Keratinocyte (primary cell): ENCODE results near the gene INAFM2. TPM values are rescaled to one million over a fixed set of nuclear protein-coding genes. Genes with fewer than 3 reads are reported as not detected.

Experiments used
- DNase-seq: peaks from one replicate; pipeline ENCODE4 v3.0.0-alpha.2; 2011; ENCODE audit warnings: low read depth, missing footprints, low spot score
- FAIRE-seq: peaks from 2 replicates; lab custom pipeline; 2011; peaks lifted over from hg19 to GRCh38; lab: Jason Lieb, UNC
- H2AFZ ChIP-seq: 2 replicates; pipeline ENCODE4 v1.6.0; 2012; ENCODE audit warnings: low read length, control low read depth, inconsistent platforms; ENCODE audit not compliant: control insufficient read depth
- H3K27ac ChIP-seq: 2 replicates; pipeline ENCODE4 v1.5.1; 2011; ENCODE audit warnings: low read length; ENCODE audit not compliant: control insufficient read depth, insufficient read depth
- H3K27me3 ChIP-seq: 3 replicates; pipeline ENCODE4 v1.6.0; 2011; ENCODE audit warnings: low read length; ENCODE audit not compliant: control insufficient read depth, insufficient read depth; ENCODE audit errors: extremely low read depth
- H3K36me3 ChIP-seq, 2 experiments: 2 replicates in 1 of 2; 3 replicates in 1 of 2; pipeline ENCODE4 v1.5.1; 2011; ENCODE audit warnings: low read length in 2 of 2, mild to moderate bottlenecking in 1 of 2; ENCODE audit not compliant: control insufficient read depth in 2 of 2, insufficient read depth in 2 of 2; ENCODE audit errors: extremely low read depth in 1 of 2
- H3K4me1 ChIP-seq: 3 replicates; pipeline ENCODE4 v1.5.1; 2011; ENCODE audit warnings: low read length; ENCODE audit not compliant: control insufficient read depth, insufficient read depth; ENCODE audit errors: extremely low read depth
- H3K4me2 ChIP-seq: 3 replicates; pipeline ENCODE4 v1.6.0; 2011; ENCODE audit warnings: low read depth, low read length; ENCODE audit not compliant: control insufficient read depth, insufficient read depth; ENCODE audit errors: extremely low read depth
- H3K4me3 ChIP-seq, 3 experiments: fragments of 200-600 bp in 1 of 3; sonication (generic) in 1 of 3; 2 replicates in 2 of 3; 3 replicates in 1 of 3; pipeline ENCODE4 v1.5.1; 2011 to 2016; ENCODE audit warnings: low read length in 3 of 3, mild to moderate bottlenecking in 3 of 3, control low read depth in 2 of 3, inconsistent platforms in 1 of 3, low read depth in 1 of 3, mixed read lengths in 1 of 3, mixed run types in 1 of 3, moderate library complexity in 1 of 3; ENCODE audit not compliant: control insufficient read depth in 2 of 3, insufficient read depth in 2 of 3; ENCODE audit errors: extremely low read depth in 1 of 3
- H3K79me2 ChIP-seq: 2 replicates; pipeline ENCODE4 v1.6.0; 2012; ENCODE audit warnings: low read length; ENCODE audit not compliant: control insufficient read depth, insufficient read depth
- H3K9ac ChIP-seq: 3 replicates; pipeline ENCODE4 v1.6.0; 2011; ENCODE audit warnings: low read length; ENCODE audit not compliant: control insufficient read depth, insufficient read depth; ENCODE audit errors: extremely low read depth
- H3K9me1 ChIP-seq: 3 replicates; pipeline ENCODE4 v1.6.0; 2011; ENCODE audit warnings: low read length; ENCODE audit not compliant: control insufficient read depth, insufficient read depth; ENCODE audit errors: extremely low read depth
- H3K9me3 ChIP-seq: 2 replicates; pipeline ENCODE4 v1.5.1; 2012; ENCODE audit warnings: low read depth, low read length; ENCODE audit not compliant: control insufficient read depth
- H4K20me1 ChIP-seq: 3 replicates; pipeline ENCODE4 v1.6.0; 2011; ENCODE audit warnings: low read length; ENCODE audit not compliant: control insufficient read depth, insufficient read depth; ENCODE audit errors: extremely low read depth
- EZH2 ChIP-seq: IDR thresholded peaks from one replicate; pipeline ENCODE4 v1.6.1; 2012; ENCODE audit warnings: inconsistent platforms, mild to moderate bottlenecking, low read length, moderate library complexity
- dilution Hi-C: fragments of 300-500 bp; cut with MboI; formaldehyde crosslinking; loops from one replicate; pipeline ENCODE4 v1.7.0; 2020; ENCODE audit warnings: low sequenced_read_pairs; ENCODE audit not compliant: extremely low pct_ligation_motif_present
- polyA plus RNA-seq, 5 experiments: library from polyadenylated mRNA; depleted of rRNA in 3 of 5; stranded (reverse) in 3 of 5; stranded (forward) in 1 of 5; unstranded in 1 of 5; fragments of >200 nt; gene quantifications; 1 replicate in 1 of 5; 2 replicates in 3 of 5; 3 replicates in 1 of 5; pipeline versions ENCODE4 v1.2.1 to v1.2.3, GENCODE V29; 2011 to 2012; ENCODE audit warnings: missing spikeins in 2 of 5, low read depth in 1 of 5, low replicate concordance in 1 of 5
- TF ChIP-seq, protein P1 (sequence below), 3 experiments: IDR thresholded peaks in 1 of 3; conservative IDR thresholded peaks in 1 of 3; optimal IDR thresholded peaks in 1 of 3; 2 replicates in 2 of 3; 3 replicates in 1 of 3; pipeline versions ENCODE3 to v1.5.1; 2011; ENCODE audit warnings: low read length in 3 of 3, mild to moderate bottlenecking in 3 of 3, moderate library complexity in 2 of 3, control low read depth in 1 of 3, inconsistent platforms in 1 of 3; ENCODE audit not compliant: insufficient read depth in 2 of 3; ENCODE audit errors: extremely low read depth in 1 of 3

Gene INAFM2
- polyA plus RNA-seq, 1 donor (not counting 4 experiments of a cell fraction or from before 2014, with no cell fraction given): 15.2 TPM

DNA sequence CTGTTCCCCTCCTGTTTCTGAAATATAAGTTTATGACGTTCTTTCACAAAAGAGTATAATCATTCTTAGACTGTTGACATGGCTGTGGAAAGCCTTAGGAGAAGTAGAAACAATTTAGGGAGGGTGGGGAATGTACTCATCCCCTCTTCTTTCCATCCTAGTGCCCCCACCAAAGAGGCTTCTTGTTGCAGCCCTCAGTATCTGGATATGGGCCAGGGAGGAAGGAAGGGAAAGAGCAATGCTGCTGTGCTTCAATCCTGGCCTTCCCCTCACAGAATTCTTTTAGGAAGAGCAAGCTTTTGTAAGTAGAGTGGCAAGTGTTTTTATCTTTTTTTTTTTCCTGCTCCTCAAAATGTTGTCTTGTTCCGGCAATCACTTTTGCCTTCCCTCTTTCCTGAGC is 1.7 kb downstream of the INAFM2 start:
- Histone ChIP-seq H2AFZ (no peak overlapping the region), H3K9me1 (peaks cover 3% of the 10 kb centered on the region), H3K27ac (no peak overlapping the region), H3K27me3 (no peaks in the 10 kb centered on the region), H4K20me1 (no peaks in the 10 kb centered on the region), H3K79me2 (peaks cover 21% of the 10 kb centered on the region), H3K4me3 (peak overlapping the region; percentile 65 to 73 (median 73)), H3K4me2 (peak overlapping the region; percentile 60), H3K4me1 (peaks cover 45% of the 10 kb centered on the region), H3K9me3 (no peaks in the 10 kb centered on the region), H3K36me3 (peaks cover 0 to 10% of the 10 kb centered on the region in 2 experiments), H3K9ac (no peak overlapping the region)
- dilution Hi-C loops: no loop called here
- no peak for TF ChIP-seq EZH2
- TF ChIP-seq, protein P1, sequence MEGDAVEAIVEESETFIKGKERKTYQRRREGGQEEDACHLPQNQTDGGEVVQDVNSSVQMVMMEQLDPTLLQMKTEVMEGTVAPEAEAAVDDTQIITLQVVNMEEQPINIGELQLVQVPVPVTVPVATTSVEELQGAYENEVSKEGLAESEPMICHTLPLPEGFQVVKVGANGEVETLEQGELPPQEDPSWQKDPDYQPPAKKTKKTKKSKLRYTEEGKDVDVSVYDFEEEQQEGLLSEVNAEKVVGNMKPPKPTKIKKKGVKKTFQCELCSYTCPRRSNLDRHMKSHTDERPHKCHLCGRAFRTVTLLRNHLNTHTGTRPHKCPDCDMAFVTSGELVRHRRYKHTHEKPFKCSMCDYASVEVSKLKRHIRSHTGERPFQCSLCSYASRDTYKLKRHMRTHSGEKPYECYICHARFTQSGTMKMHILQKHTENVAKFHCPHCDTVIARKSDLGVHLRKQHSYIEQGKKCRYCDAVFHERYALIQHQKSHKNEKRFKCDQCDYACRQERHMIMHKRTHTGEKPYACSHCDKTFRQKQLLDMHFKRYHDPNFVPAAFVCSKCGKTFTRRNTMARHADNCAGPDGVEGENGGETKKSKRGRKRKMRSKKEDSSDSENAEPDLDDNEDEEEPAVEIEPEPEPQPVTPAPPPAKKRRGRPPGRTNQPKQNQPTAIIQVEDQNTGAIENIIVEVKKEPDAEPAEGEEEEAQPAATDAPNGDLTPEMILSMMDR (optimal IDR thresholded peaks at IDR 0.05 in 1 of 3, IDR thresholded peaks at IDR 0.05 in 1 of 3, conservative IDR thresholded peaks at IDR 0.05 in 1 of 3; ENCODE audit: extremely low read depth in 1 of 3, insufficient read depth in 2 of 3, low read length in 3 of 3): no peak
- no peak for DNase-seq
- FAIRE-seq: no peak

DNA sequence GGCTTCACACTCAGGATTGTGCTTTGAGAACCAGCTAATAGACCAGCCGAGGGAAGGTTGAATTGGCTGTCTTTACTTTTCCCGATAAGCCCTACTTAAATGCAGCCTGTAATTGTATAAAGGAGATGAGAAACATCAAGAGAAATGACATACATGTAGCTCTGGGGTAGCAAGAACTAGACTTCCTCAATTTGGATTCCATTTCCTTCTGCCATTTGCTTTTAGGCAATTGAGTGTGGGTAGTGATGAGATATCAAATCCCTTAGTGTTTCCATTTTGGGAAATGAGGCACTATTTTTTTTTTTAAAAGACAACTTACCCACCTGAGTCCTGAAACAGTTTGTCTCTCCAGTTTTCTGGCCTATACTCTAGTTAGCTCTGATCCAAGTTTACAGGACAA is 2.2 kb downstream of the INAFM2 start:
- Histone ChIP-seq H3K9ac (no peak overlapping the region), H3K27me3 (no peaks in the 10 kb centered on the region), H3K9me3 (no peaks in the 10 kb centered on the region), H2AFZ (no peak overlapping the region), H3K4me1 (peaks cover 45% of the 10 kb centered on the region), H3K36me3 (peaks cover 0 to 10% of the 10 kb centered on the region in 2 experiments), H3K4me3 (peak overlapping the region in 1 of 3 experiments; percentile 73), H3K9me1 (peaks cover 3% of the 10 kb centered on the region), H3K27ac (no peak overlapping the region), H3K79me2 (peaks cover 21% of the 10 kb centered on the region), H3K4me2 (peak overlapping the region; percentile 60), H4K20me1 (no peaks in the 10 kb centered on the region)
- DNase-seq (no peak), FAIRE-seq (no peak)
- TF ChIP-seq, protein P1 (optimal IDR thresholded peaks at IDR 0.05 in 1 of 3, IDR thresholded peaks at IDR 0.05 in 1 of 3, conservative IDR thresholded peaks at IDR 0.05 in 1 of 3; ENCODE audit: extremely low read depth in 1 of 3, insufficient read depth in 2 of 3, low read length in 3 of 3): no peak
- no peak for TF ChIP-seq EZH2
- dilution Hi-C loops: no loop called here
